GM12892 (cell line): ENCODE measurements around the gene CCDC57.

ENCODE experiments used
- POLR2A ChIP-seq: IDR thresholded peaks from 2 replicates; pipeline ENCODE4 v1.6.1; 2011; ENCODE audit warnings: low read depth, low read length, control low read depth
- POLR2AphosphoS5 ChIP-seq: IDR thresholded peaks from 2 replicates; pipeline ENCODE4 v1.6.1; 2011; ENCODE audit warnings: low read depth, low read length, control low read depth
- TAF1 ChIP-seq: IDR thresholded peaks from 2 replicates; pipeline ENCODE4 v1.6.1; 2011; ENCODE audit warnings: low read depth, mild to moderate bottlenecking, control low read depth, low read length, borderline replicate concordance

GRCh38 chr17:82114447-82114846 is 98.2 kb downstream of the CCDC57 start:
- TF ChIP-seq POLR2AphosphoS5 (no peak), POLR2A (no peak), TAF1 (no peak)
